Suprapubic skin (tissue), 4 donors: ENCODE data around the gene EGLN3.

ENCODE experiments used
- EP300 ChIP-seq: sonication (generic); formaldehyde crosslinking; IDR thresholded peaks from one replicate; pipeline ENCODE4 v1.6.1; 2017; ENCODE audit warnings: antibody characterized with exemption
- POLR2A ChIP-seq, 2 donors: fragments of 450-650 bp; IDR thresholded peaks; one replicate each; pipeline ENCODE4 v1.6.1; 2017; ENCODE audit warnings: antibody characterized with exemption in 2 of 2, mild to moderate bottlenecking in 2 of 2, moderate library complexity in 2 of 2
- POLR2AphosphoS5 ChIP-seq, 3 donors: sonication (generic); formaldehyde crosslinking; IDR thresholded peaks; one replicate each; pipeline ENCODE4 v1.6.1; 2017; ENCODE audit warnings: antibody characterized with exemption in 3 of 3
- TF ChIP-seq, protein P1 (sequence below), 2 donors: fragments of 200-600 bp in 1 of 2; fragments of 450-650 bp in 1 of 2; sonication (generic) in 1 of 2; IDR thresholded peaks; one replicate each; pipeline ENCODE4 v1.5.1; 2016 to 2019; ENCODE audit warnings: antibody characterized with exemption in 2 of 2, mild to moderate bottlenecking in 1 of 2, moderate library complexity in 1 of 2

GRCh38 chr14:33901426-33902155 lies 49.3 kb downstream of the EGLN3 start:
- TF ChIP-seq POLR2A (IDR thresholded peaks at IDR 0.05) = no peak
- TF ChIP-seq, protein P1, sequence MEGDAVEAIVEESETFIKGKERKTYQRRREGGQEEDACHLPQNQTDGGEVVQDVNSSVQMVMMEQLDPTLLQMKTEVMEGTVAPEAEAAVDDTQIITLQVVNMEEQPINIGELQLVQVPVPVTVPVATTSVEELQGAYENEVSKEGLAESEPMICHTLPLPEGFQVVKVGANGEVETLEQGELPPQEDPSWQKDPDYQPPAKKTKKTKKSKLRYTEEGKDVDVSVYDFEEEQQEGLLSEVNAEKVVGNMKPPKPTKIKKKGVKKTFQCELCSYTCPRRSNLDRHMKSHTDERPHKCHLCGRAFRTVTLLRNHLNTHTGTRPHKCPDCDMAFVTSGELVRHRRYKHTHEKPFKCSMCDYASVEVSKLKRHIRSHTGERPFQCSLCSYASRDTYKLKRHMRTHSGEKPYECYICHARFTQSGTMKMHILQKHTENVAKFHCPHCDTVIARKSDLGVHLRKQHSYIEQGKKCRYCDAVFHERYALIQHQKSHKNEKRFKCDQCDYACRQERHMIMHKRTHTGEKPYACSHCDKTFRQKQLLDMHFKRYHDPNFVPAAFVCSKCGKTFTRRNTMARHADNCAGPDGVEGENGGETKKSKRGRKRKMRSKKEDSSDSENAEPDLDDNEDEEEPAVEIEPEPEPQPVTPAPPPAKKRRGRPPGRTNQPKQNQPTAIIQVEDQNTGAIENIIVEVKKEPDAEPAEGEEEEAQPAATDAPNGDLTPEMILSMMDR (IDR thresholded peaks at IDR 0.05) = no peak
- TF ChIP-seq POLR2AphosphoS5 (IDR thresholded peaks at IDR 0.05) = no peak
- TF ChIP-seq EP300 = no peak
